Measurements from ENCODE around the gene PRDM10.
"Not testable (repeated sequence)": the region's sequence is repeated elsewhere in the genome, so short reads cannot be mapped to it uniquely, and the experiment has no call there.

The PRDM10 gene

GRCh38 chr11:129884581-129884980 is 118.1 kb downstream of the PRDM10 start:
- no peak for DNase-seq

GRCh38 chr11:129881570-129882170 is 121.0 kb downstream of the PRDM10 start:
- DNase-seq: peak; percentile 17

- no peak for DNase-seq
These were observed 122.3 kb downstream of the PRDM10 start for GRCh38 chr11:129880311-129880710.

DNA sequence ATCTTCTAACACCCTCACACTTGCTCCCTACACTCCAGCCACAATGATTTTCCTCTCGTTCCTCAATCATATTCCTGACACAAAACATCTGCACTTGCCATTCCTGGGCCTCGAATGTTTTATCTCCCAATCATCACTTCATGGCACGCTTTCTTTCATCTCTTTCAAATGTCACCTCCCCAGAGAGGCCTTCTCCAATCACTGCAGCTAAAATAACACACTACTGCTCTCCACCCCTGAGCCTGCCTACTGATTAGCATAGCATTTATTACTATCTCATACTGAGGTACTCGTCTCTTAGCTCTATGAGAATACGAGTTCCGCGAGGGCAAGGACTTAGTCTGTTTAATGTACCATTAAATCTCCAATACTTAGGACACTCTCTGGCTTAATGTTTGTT is 130.7 kb downstream of the PRDM10 start:
- DNase-seq: no peak

DNA sequence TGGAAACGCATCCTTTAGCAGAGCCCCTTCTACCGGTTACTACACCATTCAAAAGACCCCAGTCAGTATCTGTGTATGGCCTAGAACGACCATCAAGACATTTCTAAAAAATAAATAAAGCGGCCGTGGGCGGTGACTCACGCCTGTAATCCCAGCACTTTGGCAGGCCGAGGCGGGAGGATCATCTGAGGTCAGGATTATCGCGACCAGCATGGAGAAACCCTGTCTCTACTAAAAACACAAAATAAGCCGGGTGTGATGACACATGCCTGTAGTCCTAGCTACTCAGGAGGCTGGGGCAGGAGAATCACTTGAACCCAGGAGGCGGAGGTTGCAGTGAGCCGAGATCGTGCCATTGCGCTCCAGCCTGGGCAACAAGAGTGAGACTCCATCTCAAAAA is 134.0 kb downstream of the PRDM10 start:
- not testable (repeated sequence) for DNase-seq

GRCh38 chr11:129866311-129866710 is 136.3 kb downstream of the PRDM10 start:
- no peak for DNase-seq

DNA sequence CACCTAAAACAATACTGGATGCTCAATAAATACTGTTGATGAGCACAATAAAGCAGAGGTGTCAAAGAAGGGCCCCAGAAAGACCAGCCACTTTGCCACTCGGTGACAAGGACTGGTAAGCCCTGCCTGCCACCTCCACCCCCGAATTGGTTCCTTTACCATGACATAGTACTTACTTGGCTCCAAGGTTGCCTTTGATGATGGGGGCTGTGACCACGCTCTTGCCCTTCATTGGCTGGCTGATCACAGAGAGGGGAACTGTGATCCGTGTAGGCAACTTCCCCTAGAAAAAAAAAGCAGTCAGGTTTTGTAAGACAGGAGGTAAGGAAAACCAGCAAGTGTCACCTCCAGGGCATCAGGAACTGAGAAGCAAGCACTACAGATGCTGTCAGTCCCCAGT is 136.9 kb downstream of the PRDM10 start:
- DNase-seq: no peak

DNA sequence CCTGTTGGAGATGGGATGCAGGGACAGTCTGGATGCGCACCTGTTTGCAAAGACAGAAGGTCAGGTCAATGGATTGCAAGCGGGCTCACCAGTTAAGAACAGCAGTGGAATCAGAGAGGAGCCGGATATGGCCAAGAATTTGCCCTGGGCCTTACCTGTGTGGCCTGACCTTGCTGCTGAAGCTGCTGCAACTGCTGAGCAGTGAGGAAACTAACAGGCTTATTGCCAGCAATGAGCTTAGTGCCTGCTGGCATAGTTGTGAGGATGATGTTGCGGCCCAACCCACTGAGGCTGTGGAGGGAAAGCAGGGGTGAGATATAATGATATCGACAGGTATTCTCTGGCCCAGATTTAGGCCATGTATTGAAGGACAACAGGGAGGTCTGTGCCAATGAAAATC is 137.8 kb downstream of the PRDM10 start:
- no peak for DNase-seq

- DNase-seq: peak; percentile 97
These were observed 140.7 kb downstream of the PRDM10 start for GRCh38 chr11:129861702-129862522.

DNA sequence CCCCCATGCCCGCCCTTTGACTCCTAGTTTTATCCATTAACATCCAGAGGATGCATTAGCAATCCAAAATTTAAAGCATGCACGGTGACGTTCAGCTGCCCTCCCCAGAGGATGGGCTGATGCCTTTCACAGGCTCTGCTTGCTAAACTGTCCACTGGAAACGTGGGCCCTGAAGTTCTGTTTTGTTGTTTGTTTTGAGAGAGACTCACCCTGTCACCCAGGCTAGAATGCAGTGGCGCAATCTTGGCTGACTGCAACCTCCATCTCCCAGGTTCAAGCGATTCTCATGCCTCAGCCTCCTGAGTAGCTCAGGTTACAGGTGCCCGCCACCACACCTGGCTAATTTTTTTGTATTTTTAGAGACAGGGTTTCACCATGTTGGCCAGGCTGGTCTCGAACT is 146.6 kb downstream of the PRDM10 start:
- DNase-seq: no peak

DNA sequence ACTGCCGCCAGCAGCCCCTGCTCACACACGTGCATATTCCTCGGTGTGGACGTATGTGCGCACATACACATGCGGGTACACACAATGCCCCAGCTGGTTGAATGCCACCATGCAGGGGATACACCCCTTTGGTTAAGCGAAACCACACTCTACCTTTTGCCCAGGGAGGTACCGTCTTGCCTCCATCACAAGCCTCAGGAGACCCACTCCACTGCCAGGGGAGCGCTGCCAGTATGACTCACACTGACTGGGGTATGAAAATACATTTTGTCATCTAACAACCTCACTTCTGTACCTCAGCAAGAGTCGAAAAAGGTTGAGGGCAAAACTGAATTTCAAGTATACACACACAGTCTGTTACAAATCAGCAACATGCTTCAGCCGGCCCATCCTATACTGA is 147.5 kb downstream of the PRDM10 start:
- DNase-seq: no peak

DNA sequence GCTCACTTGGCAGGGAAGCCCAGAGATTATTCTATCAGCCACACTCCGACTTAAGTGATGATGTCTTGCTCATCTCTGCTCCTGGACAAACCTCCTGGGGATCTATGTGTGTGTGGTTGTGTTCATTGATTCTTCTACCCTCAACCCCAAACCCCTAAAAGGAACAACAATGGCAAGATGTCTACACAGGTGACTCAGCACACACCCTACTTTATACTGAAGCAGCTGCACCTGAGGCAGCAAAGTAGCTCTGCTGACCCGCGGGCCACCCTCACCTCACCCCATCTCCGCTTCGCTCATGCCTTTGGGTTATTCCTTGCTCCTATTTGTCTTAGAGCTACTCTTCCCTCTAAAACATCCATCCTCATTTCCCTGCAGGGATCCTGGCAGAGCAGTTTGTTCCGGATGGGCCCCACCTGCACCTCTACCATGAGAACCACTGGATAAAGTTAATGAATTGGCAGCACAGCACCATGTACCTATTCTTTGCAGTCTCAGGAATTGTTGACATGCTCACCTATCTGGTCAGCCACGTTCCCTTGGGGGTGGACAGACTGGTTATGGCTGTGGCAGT is 148.3 kb downstream of the PRDM10 start:
- DNase-seq: no peak

DNA sequence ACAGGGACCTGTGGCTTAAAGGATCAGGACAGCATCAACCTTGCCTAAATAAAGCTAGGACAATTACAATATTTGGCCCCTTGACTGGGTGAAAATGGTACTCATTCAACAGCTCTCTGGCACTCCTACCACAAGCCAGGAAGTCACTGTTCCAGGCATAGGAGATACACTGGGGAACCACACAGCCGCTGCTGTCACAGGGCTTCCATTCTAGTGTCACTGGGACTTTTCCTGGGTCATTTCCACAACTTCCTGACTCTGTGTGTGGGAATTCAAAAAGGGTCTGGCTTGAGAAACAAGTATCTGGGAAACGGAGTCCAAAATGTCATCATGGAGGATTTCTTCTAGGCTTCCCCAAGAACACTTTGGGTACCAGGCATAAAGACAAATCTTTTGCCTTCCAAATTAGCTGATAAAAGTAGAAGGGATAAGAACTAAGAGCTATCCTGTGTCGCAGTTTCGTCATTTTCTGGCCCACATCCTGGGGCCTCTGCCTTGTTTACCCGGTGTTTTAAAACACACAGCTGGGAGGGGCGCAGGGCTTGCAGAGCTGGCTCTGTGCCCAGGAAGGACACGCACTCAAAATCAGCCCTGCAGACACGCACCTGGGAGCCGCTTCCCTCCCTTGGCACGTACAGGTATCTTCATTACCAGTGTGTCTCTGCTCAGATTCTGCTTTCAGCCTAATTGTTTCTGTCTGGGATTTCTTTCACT is 149.0 kb downstream of the PRDM10 start:
- DNase-seq: no peak

- no peak for DNase-seq
These were observed 150.4 kb downstream of the PRDM10 start for GRCh38 chr11:129852125-129852740.

Data from fibroblast of skin of right quadriceps (primary cell).